ENCODE measurements around the gene IGF1R. TPM values are rescaled to one million over a fixed set of nuclear protein-coding genes. Genes with fewer than 3 reads are reported as not detected.
A peak's percentile ranks its signal among the peaks of the same experiment; 100 is the strongest.

IGF1R gene
- total RNA-seq, 2 donors from 2014 or later, result 115 to 119 TPM

DNA sequence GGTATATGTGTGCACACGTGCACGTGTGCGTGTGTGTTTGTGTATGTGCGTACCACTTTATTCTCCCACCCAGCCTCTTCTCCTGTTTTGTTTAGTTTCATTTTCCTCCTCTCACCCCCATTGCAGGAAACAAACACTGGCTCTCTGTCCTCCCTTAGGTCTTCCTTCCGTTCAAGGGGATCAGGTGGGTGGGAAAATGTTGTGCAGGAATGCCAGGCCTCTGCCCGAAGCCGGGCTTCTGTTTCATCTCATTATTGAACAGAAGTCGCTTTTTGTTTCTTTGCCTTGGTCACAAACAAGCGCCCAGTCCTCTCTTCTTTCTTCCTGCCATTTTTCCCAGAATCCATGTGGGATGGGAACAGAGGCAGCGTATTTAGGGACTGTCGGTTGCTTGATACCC is 69.6 kb downstream of the IGF1R start:
- DNase-seq, result peak; percentile 48
- no peak overlapping the region for H3K27ac ChIP-seq (ENCODE audit: low read depth, low read length)
- no peak overlapping the region for H3K4me3 ChIP-seq (ENCODE audit: low read length)
- peak overlapping the region; percentile 2 for H3K27ac Mint-ChIP-seq
- H3K9me3 Mint-ChIP-seq, result no peaks in the 10 kb centered on the region
- no peaks in the 10 kb centered on the region for H3K36me3 Mint-ChIP-seq (ENCODE audit: low read depth)
- peaks cover 90% of the 10 kb centered on the region for H3K4me1 Mint-ChIP-seq
- peaks cover 1% of the 10 kb centered on the region for H3K36me3 ChIP-seq (ENCODE audit: control insufficient read depth, insufficient read depth, low read length)
- WGBS, 2 experiments (ENCODE audit: insufficient coverage in 1 of 2, insufficient read length in 1 of 2), result 81 to 94% methylated on average over 8 to 11 of the region's 11 CpGs
- TF ChIP-seq, protein P1, sequence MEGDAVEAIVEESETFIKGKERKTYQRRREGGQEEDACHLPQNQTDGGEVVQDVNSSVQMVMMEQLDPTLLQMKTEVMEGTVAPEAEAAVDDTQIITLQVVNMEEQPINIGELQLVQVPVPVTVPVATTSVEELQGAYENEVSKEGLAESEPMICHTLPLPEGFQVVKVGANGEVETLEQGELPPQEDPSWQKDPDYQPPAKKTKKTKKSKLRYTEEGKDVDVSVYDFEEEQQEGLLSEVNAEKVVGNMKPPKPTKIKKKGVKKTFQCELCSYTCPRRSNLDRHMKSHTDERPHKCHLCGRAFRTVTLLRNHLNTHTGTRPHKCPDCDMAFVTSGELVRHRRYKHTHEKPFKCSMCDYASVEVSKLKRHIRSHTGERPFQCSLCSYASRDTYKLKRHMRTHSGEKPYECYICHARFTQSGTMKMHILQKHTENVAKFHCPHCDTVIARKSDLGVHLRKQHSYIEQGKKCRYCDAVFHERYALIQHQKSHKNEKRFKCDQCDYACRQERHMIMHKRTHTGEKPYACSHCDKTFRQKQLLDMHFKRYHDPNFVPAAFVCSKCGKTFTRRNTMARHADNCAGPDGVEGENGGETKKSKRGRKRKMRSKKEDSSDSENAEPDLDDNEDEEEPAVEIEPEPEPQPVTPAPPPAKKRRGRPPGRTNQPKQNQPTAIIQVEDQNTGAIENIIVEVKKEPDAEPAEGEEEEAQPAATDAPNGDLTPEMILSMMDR (conservative IDR thresholded peaks at IDR 0.05), result no peak
- no peak overlapping the region for H3K4me3 Mint-ChIP-seq
- H3K27me3 ChIP-seq (ENCODE audit: control insufficient read depth, insufficient read depth, low read length, poor library complexity, severe bottlenecking), result no peaks in the 10 kb centered on the region
- peaks cover 10% of the 10 kb centered on the region for H3K4me1 ChIP-seq (ENCODE audit: control insufficient read depth, insufficient read depth, low read length)
- H3K27me3 Mint-ChIP-seq (ENCODE audit: insufficient read depth), result no peaks in the 10 kb centered on the region
- H3K9ac ChIP-seq (ENCODE audit: extremely low read depth, low read length, poor library complexity, severe bottlenecking), result no peak overlapping the region
- no peaks in the 10 kb centered on the region for H3K9me3 ChIP-seq (ENCODE audit: control insufficient read depth, low read length)

DNA sequence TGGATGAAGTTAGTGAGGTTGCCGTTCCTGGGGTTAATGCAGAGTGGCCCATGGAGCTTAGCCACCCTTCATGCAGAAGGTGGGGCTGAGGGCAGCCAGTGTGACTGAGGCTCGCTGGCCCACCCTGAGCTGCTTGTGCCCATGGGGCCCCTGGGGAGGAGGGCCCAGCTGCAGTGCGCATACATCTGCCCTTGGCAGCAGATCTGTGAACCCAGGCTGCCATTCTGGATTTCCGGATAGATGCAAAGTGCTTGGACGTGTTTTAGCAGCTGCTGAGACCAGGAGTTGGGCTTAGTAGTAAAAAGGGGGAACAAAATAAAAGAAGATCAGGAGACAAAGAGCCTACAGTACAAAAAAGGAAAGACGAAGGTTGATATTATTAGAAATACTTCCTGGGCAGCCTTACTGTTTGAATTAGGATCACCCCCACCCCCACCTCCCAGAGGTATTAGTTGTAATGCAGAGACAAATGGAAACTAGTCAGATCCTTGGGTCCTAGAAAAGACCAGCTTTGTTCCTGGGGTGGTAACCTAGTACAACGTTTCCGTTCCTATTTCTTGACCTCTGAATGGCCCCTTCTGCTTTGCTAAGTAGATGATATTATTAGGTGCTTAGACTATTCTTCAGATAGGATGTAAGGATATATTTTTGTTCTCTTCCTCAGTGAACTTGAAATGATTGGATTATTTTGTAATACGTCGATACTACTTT is 70.2 kb downstream of the IGF1R start:
- no peaks in the 10 kb centered on the region for H3K9me3 Mint-ChIP-seq
- H3K27me3 Mint-ChIP-seq (ENCODE audit: insufficient read depth), result no peaks in the 10 kb centered on the region
- WGBS, 2 experiments (ENCODE audit: insufficient coverage in 1 of 2, insufficient read length in 1 of 2), result 79 to 92% methylated on average over 4 to 9 of the region's 10 CpGs
- Histone ChIP-seq H3K36me3 (ENCODE audit: control insufficient read depth, insufficient read depth, low read length) (no peaks in the 10 kb centered on the region), H3K9me3 (ENCODE audit: control insufficient read depth, low read length) (no peaks in the 10 kb centered on the region), H3K9ac (ENCODE audit: extremely low read depth, low read length, poor library complexity, severe bottlenecking) (no peak overlapping the region), H3K27me3 (ENCODE audit: control insufficient read depth, insufficient read depth, low read length, poor library complexity, severe bottlenecking) (no peaks in the 10 kb centered on the region), H3K27ac (ENCODE audit: low read depth, low read length) (peak overlapping the region; percentile 30), H3K4me1 (ENCODE audit: control insufficient read depth, insufficient read depth, low read length) (peaks cover 15% of the 10 kb centered on the region), H3K4me3 (ENCODE audit: low read length) (no peak overlapping the region)
- no peak for DNase-seq
- no peak overlapping the region for H3K4me3 Mint-ChIP-seq
- H3K27ac Mint-ChIP-seq, result no peak overlapping the region
- no peaks in the 10 kb centered on the region for H3K36me3 Mint-ChIP-seq (ENCODE audit: low read depth)
- peaks cover 90% of the 10 kb centered on the region for H3K4me1 Mint-ChIP-seq
- TF ChIP-seq, protein P1 (conservative IDR thresholded peaks at IDR 0.05), result no peak

DNA sequence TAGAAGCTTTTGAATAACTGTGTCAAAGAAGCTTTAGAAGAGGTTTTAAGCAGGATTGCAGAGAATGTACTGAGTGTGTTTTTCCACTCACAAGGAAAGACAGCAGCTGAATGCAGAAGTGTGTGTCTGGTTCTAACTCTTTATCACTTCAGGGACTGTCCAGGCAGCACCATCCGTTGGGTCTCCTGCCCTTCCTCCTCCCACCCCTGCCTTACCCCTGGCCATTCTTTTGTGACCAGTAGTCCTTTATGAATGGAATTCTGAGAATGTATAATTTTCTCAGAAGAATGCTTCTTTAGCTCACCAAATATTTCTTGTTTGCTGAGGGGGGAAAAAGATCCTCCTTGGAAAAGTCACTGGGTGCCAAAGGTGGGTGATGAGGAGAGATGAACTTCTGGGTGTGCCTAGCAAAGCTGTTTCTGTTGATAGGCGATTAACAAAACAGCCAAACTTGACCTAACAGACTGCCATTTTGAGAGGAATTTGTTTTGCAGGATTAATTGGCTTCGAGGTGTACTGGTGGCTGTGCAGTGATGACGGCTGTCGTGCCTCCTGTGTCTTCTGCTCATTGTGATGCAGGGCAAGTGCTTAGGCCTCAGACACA is 70.9 kb downstream of the IGF1R start:
- WGBS, 2 experiments (ENCODE audit: insufficient coverage in 1 of 2, insufficient read length in 1 of 2), result 86 to 89% methylated on average over 4 to 5 of the region's 5 CpGs
- Mint-ChIP-seq H3K27me3 (ENCODE audit: insufficient read depth) (no peaks in the 10 kb centered on the region), H3K4me1 (peaks cover 89% of the 10 kb centered on the region), H3K36me3 (ENCODE audit: low read depth) (no peaks in the 10 kb centered on the region), H3K9me3 (no peaks in the 10 kb centered on the region), H3K27ac (no peak overlapping the region), H3K4me3 (no peak overlapping the region)
- H3K9me3 ChIP-seq (ENCODE audit: control insufficient read depth, low read length), result no peaks in the 10 kb centered on the region
- H3K9ac ChIP-seq (ENCODE audit: extremely low read depth, low read length, poor library complexity, severe bottlenecking), result no peak overlapping the region
- H3K36me3 ChIP-seq (ENCODE audit: control insufficient read depth, insufficient read depth, low read length), result no peaks in the 10 kb centered on the region
- no peak overlapping the region for H3K27ac ChIP-seq (ENCODE audit: low read depth, low read length)
- H3K4me1 ChIP-seq (ENCODE audit: control insufficient read depth, insufficient read depth, low read length), result peaks cover 15% of the 10 kb centered on the region
- TF ChIP-seq, protein P1 (conservative IDR thresholded peaks at IDR 0.05), result no peak
- no peaks in the 10 kb centered on the region for H3K27me3 ChIP-seq (ENCODE audit: control insufficient read depth, insufficient read depth, low read length, poor library complexity, severe bottlenecking)
- peak; percentile 39 for DNase-seq
- no peak overlapping the region for H3K4me3 ChIP-seq (ENCODE audit: low read length)
